H9 (cell line): Measurements from ENCODE around the gene DLG2. TPM values are rescaled to one million over a fixed set of nuclear protein-coding genes. Genes with fewer than 3 reads are reported as not detected.

Experiments used
- DNase-seq: peaks from one replicate; pipeline ENCODE4 v3.0.0-alpha.2; 2017
- H2AFZ ChIP-seq: one replicate; pipeline ENCODE4 v1.6.1; 2013; ENCODE audit warnings: mild to moderate bottlenecking, low read length, control low read depth, moderate library complexity
- H2AK5ac ChIP-seq: 2 replicates; pipeline ENCODE4 v1.6.1; 2013; ENCODE audit warnings: low read length, control low read depth, mixed read lengths; ENCODE audit not compliant: insufficient read length
- H2BK120ac ChIP-seq: one replicate; pipeline ENCODE4 v1.6.1; 2013; ENCODE audit warnings: low read depth, mild to moderate bottlenecking, low read length, control low read depth, inconsistent platforms; ENCODE audit not compliant: poor library complexity, severe bottlenecking
- H2BK12ac ChIP-seq: 2 replicates; pipeline ENCODE4 v1.6.1; 2013; ENCODE audit warnings: low read length, control low read depth, mixed read lengths, low read depth; ENCODE audit not compliant: insufficient read length
- H2BK15ac ChIP-seq: 2 replicates; pipeline ENCODE4 v1.6.1; 2013; ENCODE audit warnings: low read depth, low read length, control low read depth
- H2BK20ac ChIP-seq: one replicate; pipeline ENCODE4 v1.6.1; 2013; ENCODE audit warnings: low read depth, mild to moderate bottlenecking, low read length, control low read depth, inconsistent platforms; ENCODE audit not compliant: poor library complexity, severe bottlenecking
- H2BK5ac ChIP-seq: 2 replicates; pipeline ENCODE4 v1.6.1; 2013; ENCODE audit warnings: low read length, control low read depth, mixed read lengths; ENCODE audit not compliant: insufficient read length
- H3K14ac ChIP-seq: 2 replicates; pipeline ENCODE4 v1.6.1; 2013; ENCODE audit warnings: low read length, control low read depth; ENCODE audit not compliant: insufficient read depth
- H3K18ac ChIP-seq: 2 replicates; pipeline ENCODE4 v1.6.1; 2013; ENCODE audit warnings: low read depth, mild to moderate bottlenecking, mixed read lengths, low read length, control low read depth; ENCODE audit not compliant: insufficient read length
- H3K23ac ChIP-seq: 2 replicates; pipeline ENCODE4 v1.6.1; 2013; ENCODE audit warnings: low read length, control low read depth, mixed read lengths, low read depth; ENCODE audit not compliant: insufficient read length
- H3K23me2 ChIP-seq: 2 replicates; pipeline ENCODE4 v1.6.1; 2013; ENCODE audit warnings: low read depth, mild to moderate bottlenecking, mixed read lengths, low read length, control low read depth; ENCODE audit not compliant: insufficient read length, poor library complexity, severe bottlenecking
- H3K27ac ChIP-seq: 2 replicates; pipeline ENCODE4 v1.5.1; 2013; ENCODE audit warnings: low read length, control low read depth, mixed read lengths, low read depth; ENCODE audit not compliant: insufficient read length
- H3K27me3 ChIP-seq: 2 replicates; pipeline ENCODE4 v1.6.1; 2013; ENCODE audit warnings: low read length, control low read depth, inconsistent platforms; ENCODE audit not compliant: insufficient read depth
- H3K4ac ChIP-seq: 2 replicates; pipeline ENCODE4 v1.6.1; 2013; ENCODE audit warnings: low read depth, mild to moderate bottlenecking, control low read depth, inconsistent platforms, low read length, moderate library complexity
- H3K4me1 ChIP-seq: 2 replicates; pipeline ENCODE4 v1.6.1; 2013; ENCODE audit warnings: low read length, control low read depth, inconsistent platforms; ENCODE audit not compliant: insufficient read depth
- H3K4me2 ChIP-seq: 2 replicates; pipeline ENCODE4 v1.6.1; 2013; ENCODE audit warnings: low read length, control low read depth, mixed read lengths; ENCODE audit not compliant: insufficient read length, insufficient read depth
- H3K56ac ChIP-seq: 2 replicates; pipeline ENCODE4 v1.6.1; 2013; ENCODE audit warnings: low read depth, mild to moderate bottlenecking, mixed read lengths, low read length, control low read depth; ENCODE audit not compliant: insufficient read length
- H3K79me1 ChIP-seq: 2 replicates; pipeline ENCODE4 v1.6.1; 2013; ENCODE audit warnings: low read depth, mild to moderate bottlenecking, moderate library complexity, low read length, control low read depth, inconsistent platforms; ENCODE audit not compliant: insufficient read depth, poor library complexity, severe bottlenecking
- H3K79me2 ChIP-seq: 2 replicates; pipeline ENCODE4 v1.6.1; 2013; ENCODE audit warnings: low read length, control low read depth, inconsistent platforms; ENCODE audit not compliant: insufficient read depth
- H3K9ac ChIP-seq: 2 replicates; pipeline ENCODE4 v1.6.1; 2013; ENCODE audit warnings: low read length, control low read depth, mixed read lengths; ENCODE audit not compliant: insufficient read length; ENCODE audit errors: extremely low read depth
- H3K9me3 ChIP-seq: one replicate; pipeline ENCODE4 v1.6.1; 2013; ENCODE audit warnings: low read depth, low read length, inconsistent platforms; ENCODE audit not compliant: control insufficient read depth
- H3T11ph ChIP-seq: one replicate; pipeline ENCODE4 v1.6.1; 2013; ENCODE audit warnings: mild to moderate bottlenecking, low read length, control low read depth, inconsistent platforms
- H4K20me1 ChIP-seq: one replicate; pipeline ENCODE4 v1.6.1; 2013; ENCODE audit not compliant: control insufficient read depth, insufficient read length, insufficient read depth
- H4K5ac ChIP-seq: 2 replicates; pipeline ENCODE4 v1.6.1; 2013; ENCODE audit warnings: low read depth, mild to moderate bottlenecking, mixed read lengths, low read length, control low read depth; ENCODE audit not compliant: insufficient read length
- H4K8ac ChIP-seq: replicated peaks from 2 replicates; pipeline ENCODE4 v1.6.1; 2013; ENCODE audit warnings: low read length, control low read depth, mixed read lengths, low read depth; ENCODE audit not compliant: insufficient read length
- H4K91ac ChIP-seq: 2 replicates; pipeline ENCODE4 v1.6.1; 2013; ENCODE audit warnings: low read depth, mild to moderate bottlenecking, moderate library complexity, mixed read lengths, low read length, control low read depth; ENCODE audit not compliant: insufficient read length
- H3K27ac Mint-ChIP-seq, 3 experiments: 2 replicates in 2 of 3; 3 replicates in 1 of 3; pipeline ENCODE4 v1.8.0; 2020 to 2021; ENCODE audit warnings: mixed read lengths in 3 of 3, mild to moderate bottlenecking in 1 of 3, moderate library complexity in 1 of 3
- H3K27me3 Mint-ChIP-seq: 2 replicates; pipeline ENCODE4 v1.8.0; 2021; ENCODE audit warnings: low read depth, mild to moderate bottlenecking, moderate library complexity, mixed read lengths
- H3K36me3 Mint-ChIP-seq, 3 experiments: 2 replicates in 2 of 3; 3 replicates in 1 of 3; pipeline ENCODE4 v1.8.0; 2020 to 2021; ENCODE audit warnings: low read depth in 3 of 3, mixed read lengths in 3 of 3; ENCODE audit not compliant: insufficient read depth in 1 of 3
- H3K4me1 Mint-ChIP-seq, 2 experiments: 2 replicates each; pipeline ENCODE4 v1.8.0; 2020; ENCODE audit warnings: mixed read lengths in 2 of 2
- H3K4me3 Mint-ChIP-seq, 2 experiments: 2 replicates in 1 of 2; 3 replicates in 1 of 2; pipeline ENCODE4 v1.8.0; 2020 to 2021; ENCODE audit warnings: mild to moderate bottlenecking in 2 of 2, mixed read lengths in 2 of 2, moderate library complexity in 1 of 2
- H3K9me3 Mint-ChIP-seq, 2 experiments: 2 replicates in 1 of 2; 3 replicates in 1 of 2; pipeline ENCODE4 v1.8.0; 2020; ENCODE audit warnings: mild to moderate bottlenecking in 2 of 2, mixed read lengths in 2 of 2, moderate library complexity in 1 of 2
- CTCF ChIP-seq: fragments of 200-600 bp; sonication (generic); conservative IDR thresholded peaks from 3 replicates; pipeline ENCODE4 v1.8.0; 2021; ENCODE audit warnings: antibody characterized with exemption, mild to moderate bottlenecking
- WGBS: extraction: QIAGEN DNeasy Blood & Tissue Kit; methylation state at CpG from one replicate; pipeline ENCODE4 v1.1.7; 2013; ENCODE audit warnings: missing lambda C conversion rate, low lambda C conversion rate, mixed read lengths; ENCODE audit not compliant: insufficient read length; ENCODE audit errors: extremely low coverage; 5-methylcytosine and 5-hydroxymethylcytosine counted together
- total RNA-seq: library from RNA; stranded (reverse); gene quantifications from 2 replicates; pipeline ENCODE4 v1.2.1, GENCODE V29; 2021

Gene DLG2
- total RNA-seq, 1 experiment from 2014 or later = 8.0 TPM

GRCh38 chr11:83566950-83567349, 2060.2 kb downstream of the DLG2 start:
- H3K27ac ChIP-seq = no peak overlapping the region
- H4K91ac ChIP-seq = no peak overlapping the region
- H3K14ac ChIP-seq = no peak overlapping the region
- Mint-ChIP-seq H3K27ac (no peak overlapping the region), H3K9me3 (no peaks in the 10 kb centered on the region), H3K4me3 (no peak overlapping the region), H3K4me1 (peaks cover 12 to 14% of the 10 kb centered on the region in 2 experiments), H3K27me3 (no peaks in the 10 kb centered on the region), H3K36me3 (no peaks in the 10 kb centered on the region)
- no CpG with 5 or more reads among the region's 4 CpGs for WGBS
- TF ChIP-seq CTCF = no peak
- no peak overlapping the region for H3K4ac ChIP-seq
- no peaks in the 10 kb centered on the region for H3K23me2 ChIP-seq
- no peak overlapping the region for H2AFZ ChIP-seq
- no peak overlapping the region for H4K5ac ChIP-seq
- no peak overlapping the region for H2BK20ac ChIP-seq
- no peak overlapping the region for H3K18ac ChIP-seq
- H3K23ac ChIP-seq = no peak overlapping the region
- no peak overlapping the region for H3T11ph ChIP-seq
- H3K79me1 ChIP-seq = no peaks in the 10 kb centered on the region
- H3K56ac ChIP-seq = no peak overlapping the region
- no peak overlapping the region for H2BK120ac ChIP-seq
- no peak overlapping the region for H2BK12ac ChIP-seq
- DNase-seq = no peak
- no peaks in the 10 kb centered on the region; the same call in 1 of the 2 replicates for H3K4me1 ChIP-seq
- no peak overlapping the region for H2BK15ac ChIP-seq
- no peaks in the 10 kb centered on the region for H3K9me3 ChIP-seq
- no peak overlapping the region for H3K9ac ChIP-seq
- H2AK5ac ChIP-seq = no peak overlapping the region
- H4K8ac ChIP-seq = no peak overlapping the region
- H3K4me2 ChIP-seq = no peak overlapping the region
- H2BK5ac ChIP-seq = no peak overlapping the region
- no peaks in the 10 kb centered on the region for H3K79me2 ChIP-seq
- no peaks in the 10 kb centered on the region for H3K27me3 ChIP-seq
- H4K20me1 ChIP-seq = no peaks in the 10 kb centered on the region
